Body of pancreas (tissue), 4 donors: ENCODE measurements around the gene TPRX1.

ENCODE experiments used
- CTCF ChIP-seq, 7 experiments: fragments of 450-650 bp in 4 of 7; fragments of 200-600 bp in 3 of 7; sonication (generic) in 3 of 7; IDR thresholded peaks; one replicate each; pipeline ENCODE4 v1.5.1; 2016 to 2019; ENCODE audit warnings: antibody characterized with exemption in 7 of 7
- POLR2A ChIP-seq, 3 donors: fragments of 450-650 bp; IDR thresholded peaks; one replicate each; pipeline ENCODE4 v1.6.1; 2016; ENCODE audit warnings: antibody characterized with exemption in 3 of 3, mild to moderate bottlenecking in 2 of 3

GRCh38 chr19:47786566-47786965 is 17.8 kb downstream of the TPRX1 start:
- no peak for TF ChIP-seq POLR2A (IDR thresholded peaks at IDR 0.05)
- TF ChIP-seq CTCF (IDR thresholded peaks at IDR 0.05), result no peak
